Mammary epithelial cell (primary cell): ENCODE data around the gene CC2D1B.

Source experiments
- EZH2 ChIP-seq: IDR thresholded peaks from 2 replicates; pipeline ENCODE4 v1.6.1; 2012; ENCODE audit warnings: low read length, inconsistent platforms, borderline replicate concordance
- TF ChIP-seq, protein P1 (sequence below), 2 donors: IDR thresholded peaks in 1 of 2; conservative IDR thresholded peaks in 1 of 2; 2 replicates each; pipeline ENCODE4 v1.5.1; 2011 to 2012; ENCODE audit warnings: inconsistent platforms in 2 of 2, low read length in 2 of 2, mild to moderate bottlenecking in 2 of 2, control low read depth in 1 of 2, low read depth in 1 of 2; ENCODE audit not compliant: insufficient read depth in 1 of 2; ENCODE audit errors: extremely low read depth in 1 of 2

DNA sequence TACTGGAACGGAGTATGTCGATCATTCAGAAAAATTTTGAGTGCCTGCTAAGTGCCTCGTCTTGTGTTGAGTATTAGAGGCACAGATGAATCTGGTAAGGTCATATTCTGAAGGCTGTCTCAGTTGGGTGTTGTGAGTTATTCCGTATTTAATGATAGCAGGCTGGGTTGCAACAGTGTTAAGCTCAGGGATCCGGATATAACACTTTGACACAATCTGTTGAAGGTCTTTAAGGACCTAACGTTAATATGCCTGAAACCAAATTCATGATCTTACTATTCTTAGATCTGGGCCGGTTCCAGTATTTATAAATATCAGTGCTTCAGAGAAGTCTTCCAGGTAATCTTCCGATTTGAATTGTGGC lies 39.0 kb upstream of the CC2D1B start:
- TF ChIP-seq, protein P1, sequence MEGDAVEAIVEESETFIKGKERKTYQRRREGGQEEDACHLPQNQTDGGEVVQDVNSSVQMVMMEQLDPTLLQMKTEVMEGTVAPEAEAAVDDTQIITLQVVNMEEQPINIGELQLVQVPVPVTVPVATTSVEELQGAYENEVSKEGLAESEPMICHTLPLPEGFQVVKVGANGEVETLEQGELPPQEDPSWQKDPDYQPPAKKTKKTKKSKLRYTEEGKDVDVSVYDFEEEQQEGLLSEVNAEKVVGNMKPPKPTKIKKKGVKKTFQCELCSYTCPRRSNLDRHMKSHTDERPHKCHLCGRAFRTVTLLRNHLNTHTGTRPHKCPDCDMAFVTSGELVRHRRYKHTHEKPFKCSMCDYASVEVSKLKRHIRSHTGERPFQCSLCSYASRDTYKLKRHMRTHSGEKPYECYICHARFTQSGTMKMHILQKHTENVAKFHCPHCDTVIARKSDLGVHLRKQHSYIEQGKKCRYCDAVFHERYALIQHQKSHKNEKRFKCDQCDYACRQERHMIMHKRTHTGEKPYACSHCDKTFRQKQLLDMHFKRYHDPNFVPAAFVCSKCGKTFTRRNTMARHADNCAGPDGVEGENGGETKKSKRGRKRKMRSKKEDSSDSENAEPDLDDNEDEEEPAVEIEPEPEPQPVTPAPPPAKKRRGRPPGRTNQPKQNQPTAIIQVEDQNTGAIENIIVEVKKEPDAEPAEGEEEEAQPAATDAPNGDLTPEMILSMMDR (conservative IDR thresholded peaks at IDR 0.05 in 1 of 2, IDR thresholded peaks at IDR 0.05 in 1 of 2; ENCODE audit: extremely low read depth in 1 of 2, insufficient read depth in 1 of 2, low read depth in 1 of 2, low read length in 2 of 2), result no peak
- TF ChIP-seq EZH2, result no peak
